GM21723 (cell line): ENCODE data around the gene OR2AT4.
"Not testable (repeated sequence)": the region's sequence is repeated elsewhere in the genome, so short reads cannot be mapped to it uniquely, and the experiment has no call there.

Experiments used
- ATAC-seq: cut with Tn5 transposase; IDR thresholded peaks from one replicate; pipeline ENCODE4 v1.9.1; 2021; ENCODE audit warnings: mild to moderate bottlenecking, moderate library complexity; ENCODE audit not compliant: unreplicated experiment

OR2AT4 gene

GRCh38 chr11:75068993-75069392 is 27.7 kb downstream of the OR2AT4 start:
- ATAC-seq, result no peak

- ATAC-seq, result no peak
Observed at GRCh38 chr11:75068559-75068958, 28.1 kb downstream of the OR2AT4 start.

- ATAC-seq, result no peak
Observed at GRCh38 chr11:75066061-75066460, 30.6 kb downstream of the OR2AT4 start.

GRCh38 chr11:75063741-75064314 is 32.8 kb downstream of the OR2AT4 start:
- no peak for ATAC-seq

GRCh38 chr11:75059299-75059698 is 37.4 kb downstream of the OR2AT4 start:
- ATAC-seq, result no peak

- ATAC-seq, result no peak
Observed at GRCh38 chr11:75056814-75057213, 39.9 kb downstream of the OR2AT4 start.

- ATAC-seq, result no peak
Observed at GRCh38 chr11:75055511-75055910, 41.2 kb downstream of the OR2AT4 start.

GRCh38 chr11:75052457-75052856 is 44.2 kb downstream of the OR2AT4 start:
- ATAC-seq, result no peak

GRCh38 chr11:75051043-75051442 is 45.6 kb downstream of the OR2AT4 start:
- ATAC-seq, result no peak

- ATAC-seq, result no peak
Observed at GRCh38 chr11:75050516-75050915, 46.2 kb downstream of the OR2AT4 start.

GRCh38 chr11:75049501-75050266 is 47.0 kb downstream of the OR2AT4 start:
- not testable (repeated sequence) for ATAC-seq

GRCh38 chr11:75047191-75047590 is 49.5 kb downstream of the OR2AT4 start:
- ATAC-seq, result no peak

- ATAC-seq, result not testable (repeated sequence)
Observed at GRCh38 chr11:75046668-75047067, 50.0 kb downstream of the OR2AT4 start.

- not testable (repeated sequence) for ATAC-seq
Observed at GRCh38 chr11:75044381-75045170, 52.1 kb downstream of the OR2AT4 start.

- not testable (repeated sequence) for ATAC-seq
Observed at GRCh38 chr11:75041821-75042220, 54.9 kb downstream of the OR2AT4 start.

- ATAC-seq, result no peak
Observed at GRCh38 chr11:75041263-75041662, 55.4 kb downstream of the OR2AT4 start.

- no peak for ATAC-seq
Observed at GRCh38 chr11:75040167-75040770, 56.4 kb downstream of the OR2AT4 start.

GRCh38 chr11:75035911-75036565 is 60.6 kb downstream of the OR2AT4 start:
- no peak for ATAC-seq

GRCh38 chr11:75035256-75035655 is 61.4 kb downstream of the OR2AT4 start:
- no peak for ATAC-seq

GRCh38 chr11:75033916-75034315 is 62.8 kb downstream of the OR2AT4 start:
- no peak for ATAC-seq

- ATAC-seq, result no peak
Observed at GRCh38 chr11:75032550-75032935, 64.1 kb downstream of the OR2AT4 start.
